HepG2 (cell line): Measurements from ENCODE around the gene SEMA3B. TPM values are rescaled to one million over a fixed set of nuclear protein-coding genes. Genes with fewer than 3 reads are reported as not detected.
A peak's percentile ranks its signal among the peaks of the same experiment; 100 is the strongest.

Source experiments
- ARHGAP35 ChIP-seq: sonication (generic); formaldehyde crosslinking; IDR thresholded peaks from 2 replicates; pipeline ENCODE4 v1.9.0; 2022; ENCODE audit warnings: mild to moderate bottlenecking, inconsistent platforms, moderate library complexity, missing genetic modification reagents, borderline replicate concordance
- ARID5B ChIP-seq: IDR thresholded peaks from 2 replicates; pipeline ENCODE4 v1.4.0; 2020; ENCODE audit warnings: mild to moderate bottlenecking, missing genetic modification reagents
- ARNT2 ChIP-seq: sonication (generic); formaldehyde crosslinking; IDR thresholded peaks from 2 replicates; pipeline ENCODE4 v1.8.0; 2022; ENCODE audit warnings: mild to moderate bottlenecking, low read depth, missing genetic modification reagents, moderate library complexity
- BCL6 ChIP-seq: IDR thresholded peaks from 2 replicates; pipeline ENCODE4 v1.6.1; 2016; ENCODE audit warnings: missing genetic modification reagents, missing compliant biosample characterization
- HOXA3 ChIP-seq: sonication (generic); formaldehyde crosslinking; IDR thresholded peaks from 2 replicates; pipeline ENCODE4 v1.5.0; 2020; ENCODE audit warnings: missing genetic modification reagents
- JUN ChIP-seq: sonication (generic); formaldehyde crosslinking; IDR thresholded peaks from 2 replicates; pipeline ENCODE4 v1.4.0; 2020; ENCODE audit warnings: mild to moderate bottlenecking, missing genetic modification reagents
- KLF11 ChIP-seq: IDR thresholded peaks from 2 replicates; pipeline ENCODE4 v1.6.1; 2016; ENCODE audit warnings: missing compliant biosample characterization
- MAFK ChIP-seq, 2 experiments: IDR thresholded peaks in 1 of 2; conservative IDR thresholded peaks in 1 of 2; 2 replicates each; pipeline ENCODE4 v1.6.1; 2011; ENCODE audit warnings: improper control_type of control experiment in 2 of 2, low read length in 2 of 2
- PRDM10 ChIP-seq: sonication (generic); formaldehyde crosslinking; IDR thresholded peaks from 2 replicates; pipeline ENCODE4 v1.4.0; 2020; ENCODE audit warnings: low read depth, missing genetic modification reagents
- SIN3A ChIP-seq: IDR thresholded peaks from 2 replicates; pipeline ENCODE4 v1.6.1; 2011; ENCODE audit warnings: low read depth, mild to moderate bottlenecking, control low read depth, low read length, borderline replicate concordance
- TBX3 ChIP-seq: fragments of 450-650 bp; IDR thresholded peaks from 2 replicates; pipeline ENCODE4 v1.6.1; 2017; ENCODE audit warnings: antibody characterized with exemption, mild to moderate bottlenecking, inconsistent platforms, borderline replicate concordance
- ZBTB7B ChIP-seq: sonication (generic); formaldehyde crosslinking; IDR thresholded peaks from 2 replicates; pipeline ENCODE4 v1.4.0; 2020; ENCODE audit warnings: missing genetic modification reagents
- ZFP1 ChIP-seq: IDR thresholded peaks from 2 replicates; pipeline ENCODE4 v1.6.1; 2016
- ZFP37 ChIP-seq: sonication (generic); formaldehyde crosslinking; IDR thresholded peaks from 2 replicates; pipeline ENCODE4 v1.4.0; 2020; ENCODE audit warnings: missing genetic modification reagents, borderline replicate concordance
- polyA plus RNA-seq, 8 experiments: library from polyadenylated mRNA; depleted of rRNA in 3 of 8; stranded (reverse) in 7 of 8; unstranded in 1 of 8; fragments of >200 nt; fragmentation: Illumina TruSeq in 4 of 8; extraction: Trizol in 4 of 8; gene quantifications; 2 replicates each; pipeline versions ENCODE4 v1.2.1 to v1.2.3, GENCODE V29; 2011 to 2016; ENCODE audit warnings: low read depth in 4 of 8, missing spikeins in 1 of 8, mixed read lengths in 1 of 8; ENCODE audit not compliant: insufficient read depth in 1 of 8
- total RNA-seq, 5 experiments: library from RNA; depleted of rRNA; stranded (reverse); fragments of >200 nt; fragmentation: Illumina TruSeq; extraction: Trizol; gene quantifications; 2 replicates each; pipeline ENCODE4 v1.2.3, GENCODE V29; 2016; ENCODE audit warnings: low read depth in 1 of 5
- TF ChIP-seq, protein P1 (sequence below): sonication (generic); formaldehyde crosslinking; IDR thresholded peaks from 2 replicates; pipeline ENCODE4 v1.8.0; 2022; ENCODE audit warnings: missing genetic modification reagents, low read depth, mild to moderate bottlenecking, borderline replicate concordance
- TF ChIP-seq, protein P2 (sequence below): sonication (generic); formaldehyde crosslinking; IDR thresholded peaks from 2 replicates; pipeline ENCODE4 v1.4.0; 2020; ENCODE audit warnings: missing genetic modification reagents, borderline replicate concordance

SEMA3B gene
- total and polyA plus RNA-seq, 2 of the 13 experiments (the other 11 are each of a cell fraction or from before 2014, with no cell fraction given): 93.2 to 158 TPM

DNA sequence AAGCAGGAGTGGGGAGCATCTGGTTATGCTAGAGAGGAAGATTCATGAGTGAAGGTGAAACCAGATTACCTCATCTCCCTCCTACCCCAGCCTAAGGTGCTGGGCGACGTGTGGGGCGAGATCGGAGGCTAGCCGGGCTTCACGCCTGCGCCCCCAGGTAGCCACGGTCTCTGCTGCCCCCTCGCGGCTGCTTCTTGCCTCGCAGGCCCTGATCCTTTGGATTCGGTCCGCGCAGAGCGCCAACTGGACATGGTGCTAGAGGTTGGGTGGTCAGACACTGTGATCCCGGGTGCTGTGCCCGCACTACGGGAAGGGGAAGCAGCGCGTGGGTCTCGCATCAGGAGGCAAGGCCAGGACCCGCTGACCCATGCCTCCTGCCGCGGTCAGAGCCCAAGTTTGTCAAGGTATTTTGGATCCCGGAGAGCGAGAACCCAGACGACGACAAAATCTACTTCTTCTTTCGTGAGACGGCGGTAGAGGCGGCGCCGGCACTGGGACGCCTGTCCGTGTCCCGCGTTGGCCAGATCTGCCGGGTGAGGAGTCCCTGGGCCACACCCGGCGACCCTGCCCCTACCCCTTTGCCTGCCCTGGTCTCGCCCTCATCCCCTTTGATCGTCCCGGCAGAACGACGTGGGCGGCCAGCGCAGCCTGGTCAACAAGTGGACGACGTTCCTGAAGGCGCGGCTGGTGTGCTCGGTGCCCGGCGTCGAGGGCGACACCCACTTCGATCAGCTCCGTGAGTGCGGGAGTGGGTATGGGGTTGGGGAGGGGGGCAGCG, 4.2 kb downstream of the SEMA3B start (continued):
- TF ChIP-seq ARID5B (CRISPR knock-in tag) (peak; percentile 58), SIN3A (no peak), ARHGAP35 (CRISPR knock-in tag) (no peak), TBX3 (peak; percentile 50; the same call in 1 of the 2 replicates), BCL6 (CRISPR knock-in tag) (peak; percentile 45; the same call in 1 of the 2 replicates), KLF11 (CRISPR knock-in tag) (no peak), MAFK (conservative IDR thresholded peaks at IDR 0.05 in 1 of 2, IDR thresholded peaks at IDR 0.05 in 1 of 2; ENCODE audit: low read length in 2 of 2) (no peak), JUN (CRISPR knock-in tag) (0 out of 2 replicates have a peak, but pooled peaks have one; percentile 21), ZFP37 (CRISPR knock-in tag) (no peak), ARNT2 (CRISPR knock-in tag) (peak; percentile 78), ZBTB7B (CRISPR knock-in tag) (peak; percentile 47; the same call in 1 of the 2 replicates), PRDM10 (CRISPR knock-in tag) (peak; percentile 52; the same call in 1 of the 2 replicates), ZFP1 (CRISPR knock-in tag) (peak; percentile 57; the same call in 1 of the 2 replicates), HOXA3 (CRISPR knock-in tag) (peak; percentile 96)
- TF ChIP-seq, protein P1, sequence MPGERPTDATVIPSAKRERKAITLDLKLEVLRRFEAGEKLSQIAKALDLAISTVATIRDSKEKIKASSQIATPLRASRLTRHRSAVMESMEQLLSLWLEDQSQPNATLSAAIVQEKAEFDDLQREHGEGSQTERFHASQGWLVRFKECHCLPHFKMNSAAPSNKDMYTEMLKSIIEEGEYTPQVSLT (CRISPR knock-in tag): no peak
- TF ChIP-seq, protein P2, sequence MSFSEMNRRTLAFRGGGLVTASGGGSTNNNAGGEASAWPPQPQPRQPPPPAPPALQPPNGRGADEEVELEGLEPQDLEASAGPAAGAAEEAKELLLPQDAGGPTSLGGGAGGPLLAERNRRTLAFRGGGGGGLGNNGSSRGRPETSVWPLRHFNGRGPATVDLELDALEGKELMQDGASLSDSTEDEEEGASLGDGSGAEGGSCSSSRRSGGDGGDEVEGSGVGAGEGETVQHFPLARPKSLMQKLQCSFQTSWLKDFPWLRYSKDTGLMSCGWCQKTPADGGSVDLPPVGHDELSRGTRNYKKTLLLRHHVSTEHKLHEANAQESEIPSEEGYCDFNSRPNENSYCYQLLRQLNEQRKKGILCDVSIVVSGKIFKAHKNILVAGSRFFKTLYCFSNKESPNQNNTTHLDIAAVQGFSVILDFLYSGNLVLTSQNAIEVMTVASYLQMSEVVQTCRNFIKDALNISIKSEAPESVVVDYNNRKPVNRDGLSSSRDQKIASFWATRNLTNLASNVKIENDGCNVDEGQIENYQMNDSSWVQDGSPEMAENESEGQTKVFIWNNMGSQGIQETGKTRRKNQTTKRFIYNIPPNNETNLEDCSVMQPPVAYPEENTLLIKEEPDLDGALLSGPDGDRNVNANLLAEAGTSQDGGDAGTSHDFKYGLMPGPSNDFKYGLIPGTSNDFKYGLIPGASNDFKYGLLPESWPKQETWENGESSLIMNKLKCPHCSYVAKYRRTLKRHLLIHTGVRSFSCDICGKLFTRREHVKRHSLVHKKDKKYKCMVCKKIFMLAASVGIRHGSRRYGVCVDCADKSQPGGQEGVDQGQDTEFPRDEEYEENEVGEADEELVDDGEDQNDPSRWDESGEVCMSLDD (CRISPR knock-in tag): no peak
